GM12801 (cell line): ENCODE data around the gene LONRF2.

Experiments used
- CTCF ChIP-seq: IDR thresholded peaks from one replicate; pipeline ENCODE4 v1.5.1; 2011; ENCODE audit warnings: control low read depth; ENCODE audit not compliant: insufficient read length; ENCODE audit errors: extremely low read depth

LONRF2 gene

DNA sequence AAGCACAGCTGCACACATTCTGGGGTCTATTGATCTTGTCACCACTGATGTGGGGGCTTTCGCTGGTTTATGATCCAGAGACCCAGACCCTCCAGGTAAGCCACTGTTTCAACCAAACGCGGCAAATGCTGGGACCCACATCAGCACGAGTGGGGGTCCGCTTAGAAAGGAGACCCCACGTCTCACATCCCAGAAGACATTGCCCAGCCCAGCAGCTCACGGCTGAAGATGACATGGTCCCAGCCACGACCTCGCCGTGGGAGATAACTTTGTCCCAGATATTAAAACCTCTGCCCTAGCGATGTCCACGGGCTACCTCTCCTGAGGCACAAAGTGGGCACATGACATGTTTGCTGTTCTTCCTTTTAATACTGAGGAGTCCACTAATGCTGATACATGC lies 43.8 kb downstream of the LONRF2 start:
- no peak for TF ChIP-seq CTCF

DNA sequence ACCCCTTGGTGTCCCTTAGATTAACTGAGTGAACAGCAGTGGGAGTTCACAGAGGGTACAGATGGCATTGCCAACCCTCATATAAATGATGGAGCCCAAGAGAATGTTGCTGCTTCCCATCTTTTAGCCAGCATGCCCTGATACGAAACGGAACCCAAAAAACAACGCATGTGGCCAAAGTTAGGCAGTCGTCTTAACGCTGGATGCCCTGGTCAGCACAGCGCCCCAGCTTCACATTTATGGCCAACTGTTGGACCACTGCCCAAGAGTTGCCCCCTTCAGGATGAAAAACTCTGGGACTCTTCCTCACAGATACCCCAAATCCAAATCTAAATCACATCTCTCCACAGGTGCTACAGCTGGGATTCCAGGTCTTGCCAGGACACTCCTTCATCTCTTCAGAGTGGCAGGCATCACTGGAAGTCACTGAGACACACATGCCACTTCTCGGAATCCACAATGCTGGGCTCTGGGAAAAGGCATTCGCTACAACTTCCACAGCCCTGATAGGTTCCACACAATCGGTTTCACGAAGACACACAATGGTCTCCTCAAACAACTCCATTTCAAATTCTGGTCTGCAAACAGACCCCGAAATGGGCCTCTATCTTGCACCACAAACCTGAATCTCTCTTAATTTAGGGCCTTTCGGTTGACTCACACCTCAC lies 44.6 kb downstream of the LONRF2 start:
- no peak for TF ChIP-seq CTCF

DNA sequence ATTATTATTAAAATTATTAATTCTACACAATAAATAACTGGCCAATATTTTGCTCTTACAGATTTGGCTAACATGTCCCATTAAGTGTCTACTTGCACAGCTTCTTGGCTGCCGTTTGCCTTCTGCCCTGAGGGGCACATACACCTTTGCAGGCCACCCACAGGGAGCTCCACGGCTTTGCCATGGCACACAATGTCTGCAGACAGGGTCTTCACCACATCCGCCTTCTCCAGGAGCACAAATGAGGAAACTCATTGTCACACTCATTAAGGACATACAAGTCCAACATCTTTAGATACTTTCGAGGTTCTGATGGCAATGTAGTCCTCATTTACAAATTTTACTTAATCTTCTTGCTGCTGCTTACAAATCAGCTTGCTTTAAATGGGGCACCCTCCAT lies 45.6 kb downstream of the LONRF2 start:
- TF ChIP-seq CTCF, result no peak

- no peak for TF ChIP-seq CTCF
These were observed 47.1 kb downstream of the LONRF2 start for GRCh38 chr2:100275200-100275589.

DNA sequence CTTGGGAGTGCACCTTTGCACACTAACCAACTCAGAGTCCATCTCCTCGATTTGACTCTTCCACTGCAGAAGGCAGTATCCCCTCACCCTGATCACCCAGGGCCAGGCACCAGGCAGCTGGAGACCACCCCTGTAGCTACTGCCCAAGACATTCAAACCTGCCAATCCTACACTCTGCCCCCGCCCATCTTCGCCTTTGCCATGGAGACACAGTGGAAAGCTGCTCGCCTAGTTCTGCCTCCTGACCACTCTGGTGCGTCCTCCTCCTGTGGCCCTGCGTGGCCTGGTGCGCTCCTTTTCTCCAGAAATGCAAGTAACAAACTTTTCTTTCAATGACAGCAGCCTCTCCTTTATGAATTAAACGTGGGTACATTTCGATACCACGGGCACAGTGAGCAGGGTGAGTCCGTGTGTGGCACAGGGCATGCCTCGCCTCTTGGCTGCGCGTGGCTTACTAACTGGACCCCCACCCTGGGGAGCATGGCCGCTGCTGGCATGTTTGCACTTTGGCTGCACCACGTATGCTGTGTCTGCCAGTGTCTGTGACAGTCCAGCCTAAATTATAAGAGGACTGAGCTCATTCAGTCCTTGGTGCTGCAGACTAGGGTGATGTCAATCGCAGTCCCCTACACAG lies 47.6 kb downstream of the LONRF2 start:
- no peak for TF ChIP-seq CTCF

GRCh38 chr2:100274076-100274475 lies 48.2 kb downstream of the LONRF2 start:
- no peak for TF ChIP-seq CTCF

- TF ChIP-seq CTCF, result no peak
These were observed 48.9 kb downstream of the LONRF2 start for GRCh38 chr2:100273387-100273786.
